ENCODE results near the gene PTPN7. TPM values are rescaled to one million over a fixed set of nuclear protein-coding genes. Genes with fewer than 3 reads are reported as not detected.
A peak's percentile ranks its signal among the peaks of the same experiment; 100 is the strongest.
"Not testable (repeated sequence)": the region's sequence is repeated elsewhere in the genome, so short reads cannot be mapped to it uniquely, and the experiment has no call there.

PTPN7 gene
- total and polyA plus RNA-seq, 2 experiments from 2014 or later: 0.41 TPM; not detected in 1

DNA sequence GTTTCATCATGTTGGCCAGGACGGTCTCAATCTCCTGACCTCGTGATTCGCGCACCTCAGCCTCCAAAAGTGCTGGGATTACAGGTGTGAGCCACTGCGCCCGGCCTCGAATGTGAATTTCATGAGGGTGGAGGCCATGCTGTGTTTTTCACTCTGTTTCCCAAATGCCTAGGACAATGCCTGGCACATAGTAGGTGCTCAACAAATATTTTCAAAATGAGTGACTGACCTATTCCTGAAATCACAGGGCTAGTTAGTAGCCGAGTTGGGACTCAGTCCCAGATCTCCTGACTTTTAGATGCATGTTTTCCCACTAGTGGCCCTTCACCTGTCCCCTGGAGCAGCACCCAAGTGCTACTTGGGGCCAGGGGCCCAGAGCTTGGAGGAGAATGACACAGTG lies 44.1 kb downstream of the PTPN7 start:
- no peaks in the 10 kb centered on the region for H3K36me3 ChIP-seq (replicated peaks; ENCODE audit: insufficient read depth, low read depth)
- TF ChIP-seq EZH2 (IDR thresholded peaks at IDR 0.05; ENCODE audit: borderline replicate concordance) (no peak), EZH2phosphoT487 (IDR thresholded peaks at IDR 0.05; ENCODE audit: low read depth, severe bottlenecking, unreplicated experiment) (no peak)
- TF ChIP-seq, protein P1, sequence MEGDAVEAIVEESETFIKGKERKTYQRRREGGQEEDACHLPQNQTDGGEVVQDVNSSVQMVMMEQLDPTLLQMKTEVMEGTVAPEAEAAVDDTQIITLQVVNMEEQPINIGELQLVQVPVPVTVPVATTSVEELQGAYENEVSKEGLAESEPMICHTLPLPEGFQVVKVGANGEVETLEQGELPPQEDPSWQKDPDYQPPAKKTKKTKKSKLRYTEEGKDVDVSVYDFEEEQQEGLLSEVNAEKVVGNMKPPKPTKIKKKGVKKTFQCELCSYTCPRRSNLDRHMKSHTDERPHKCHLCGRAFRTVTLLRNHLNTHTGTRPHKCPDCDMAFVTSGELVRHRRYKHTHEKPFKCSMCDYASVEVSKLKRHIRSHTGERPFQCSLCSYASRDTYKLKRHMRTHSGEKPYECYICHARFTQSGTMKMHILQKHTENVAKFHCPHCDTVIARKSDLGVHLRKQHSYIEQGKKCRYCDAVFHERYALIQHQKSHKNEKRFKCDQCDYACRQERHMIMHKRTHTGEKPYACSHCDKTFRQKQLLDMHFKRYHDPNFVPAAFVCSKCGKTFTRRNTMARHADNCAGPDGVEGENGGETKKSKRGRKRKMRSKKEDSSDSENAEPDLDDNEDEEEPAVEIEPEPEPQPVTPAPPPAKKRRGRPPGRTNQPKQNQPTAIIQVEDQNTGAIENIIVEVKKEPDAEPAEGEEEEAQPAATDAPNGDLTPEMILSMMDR (IDR thresholded peaks at IDR 0.05; ENCODE audit: poor library complexity): no peak
- H3K4me3 ChIP-seq: no peak overlapping the region
- no peaks in the 10 kb centered on the region for H3K9me2 ChIP-seq (replicated peaks; ENCODE audit: insufficient read depth)
- 96% methylated on average over 8 of the region's 8 CpGs for WGBS (ENCODE audit: low lambda C conversion rate, missing lambda C conversion rate)
- H2AFZ ChIP-seq: no peak overlapping the region
- no peak overlapping the region for H3K4me2 ChIP-seq
- peaks cover 32% of the 10 kb centered on the region for H3K4me1 ChIP-seq (ENCODE audit: insufficient read depth)
- H4K20me1 ChIP-seq (ENCODE audit: insufficient read depth, poor library complexity, severe bottlenecking): no peaks in the 10 kb centered on the region
- no peaks in the 10 kb centered on the region for H3K9me3 ChIP-seq (ENCODE audit: low read depth)
- no peak overlapping the region for H3K27ac ChIP-seq
- H3K27me3 ChIP-seq: no peaks in the 10 kb centered on the region
- peaks cover 4% of the 10 kb centered on the region for H3K79me2 ChIP-seq
- no peak for DNase-seq (ENCODE audit: low spot score)

GRCh38 chr1:202113690-202114300 lies 46.6 kb downstream of the PTPN7 start:
- no peaks in the 10 kb centered on the region for H3K27me3 ChIP-seq
- peak; percentile 57 for DNase-seq (ENCODE audit: low spot score)
- H3K4me2 ChIP-seq: peak overlapping the region; percentile 31
- WGBS (ENCODE audit: low lambda C conversion rate, missing lambda C conversion rate): 29% methylated on average over 2 of the region's 2 CpGs
- no peaks in the 10 kb centered on the region for H3K9me3 ChIP-seq (ENCODE audit: low read depth)
- TF ChIP-seq, protein P1 (IDR thresholded peaks at IDR 0.05; ENCODE audit: poor library complexity): no peak
- TF ChIP-seq EZH2 (IDR thresholded peaks at IDR 0.05; ENCODE audit: borderline replicate concordance) (no peak), EZH2phosphoT487 (IDR thresholded peaks at IDR 0.05; ENCODE audit: low read depth, severe bottlenecking, unreplicated experiment) (no peak)
- no peak overlapping the region for H3K4me3 ChIP-seq
- no peak overlapping the region for H2AFZ ChIP-seq
- no peaks in the 10 kb centered on the region for H4K20me1 ChIP-seq (ENCODE audit: insufficient read depth, poor library complexity, severe bottlenecking)
- peak overlapping the region; percentile 93 for H3K27ac ChIP-seq
- H3K79me2 ChIP-seq: peaks cover 4% of the 10 kb centered on the region
- no peaks in the 10 kb centered on the region for H3K9me2 ChIP-seq (replicated peaks; ENCODE audit: insufficient read depth)
- peaks cover 32% of the 10 kb centered on the region for H3K4me1 ChIP-seq (ENCODE audit: insufficient read depth)
- H3K36me3 ChIP-seq (replicated peaks; ENCODE audit: insufficient read depth, low read depth): no peaks in the 10 kb centered on the region

- no peak for TF ChIP-seq EZH2 (IDR thresholded peaks at IDR 0.05; ENCODE audit: borderline replicate concordance)
- no peak for TF ChIP-seq EZH2phosphoT487 (IDR thresholded peaks at IDR 0.05; ENCODE audit: low read depth, severe bottlenecking, unreplicated experiment)
- TF ChIP-seq, protein P1 (IDR thresholded peaks at IDR 0.05; ENCODE audit: poor library complexity): no peak
- Histone ChIP-seq H3K27me3 (no peaks in the 10 kb centered on the region), H3K27ac (peak overlapping the region; percentile 93), H3K4me1 (ENCODE audit: insufficient read depth) (peaks cover 32% of the 10 kb centered on the region), H3K4me3 (no peak overlapping the region), H2AFZ (no peak overlapping the region), H3K36me3 (replicated peaks; ENCODE audit: insufficient read depth, low read depth) (no peaks in the 10 kb centered on the region), H3K9me2 (replicated peaks; ENCODE audit: insufficient read depth) (no peaks in the 10 kb centered on the region), H3K9me3 (ENCODE audit: low read depth) (no peaks in the 10 kb centered on the region), H3K79me2 (peaks cover 4% of the 10 kb centered on the region), H4K20me1 (ENCODE audit: insufficient read depth, poor library complexity, severe bottlenecking) (no peaks in the 10 kb centered on the region), H3K4me2 (peak overlapping the region; percentile 0)
- DNase-seq (ENCODE audit: low spot score): peak; percentile 67
- WGBS (ENCODE audit: low lambda C conversion rate, missing lambda C conversion rate): 27% methylated on average over 5 of the region's 5 CpGs
Observed at GRCh38 chr1:202112859-202113689, 47.3 kb downstream of the PTPN7 start.

- H3K4me1 ChIP-seq (ENCODE audit: insufficient read depth): peaks cover 45% of the 10 kb centered on the region
- H3K4me3 ChIP-seq; H3K9me3 ChIP-seq (ENCODE audit: low read depth); H3K79me2 ChIP-seq; H3K4me2 ChIP-seq; H3K36me3 ChIP-seq (replicated peaks; ENCODE audit: insufficient read depth, low read depth); H4K20me1 ChIP-seq (ENCODE audit: insufficient read depth, poor library complexity, severe bottlenecking); H3K27ac ChIP-seq; H3K27me3 ChIP-seq; H3K9me2 ChIP-seq (replicated peaks; ENCODE audit: insufficient read depth); DNase-seq (ENCODE audit: low spot score); H2AFZ ChIP-seq: not testable (repeated sequence)
- 89% methylated on average over 7 of the region's 7 CpGs for WGBS (ENCODE audit: low lambda C conversion rate, missing lambda C conversion rate)
Observed at GRCh38 chr1:202111589-202111988, 48.8 kb downstream of the PTPN7 start.
